Naive thymus-derived CD4-positive, alpha-beta T cell (primary cell): Measurements from ENCODE around the gene VAC14. TPM values are rescaled to one million over a fixed set of nuclear protein-coding genes. Genes with fewer than 3 reads are reported as not detected.
"Not testable (repeated sequence)": the region's sequence is repeated elsewhere in the genome, so short reads cannot be mapped to it uniquely, and the experiment has no call there.

Source experiments
- ATAC-seq: fragments of 150-1000 bp; cut with Tn5 transposase; 2 replicates; pipeline ENCODE4 v1.10.0; 2021; ENCODE audit warnings: mild to moderate bottlenecking, moderate library complexity
- CTCF ChIA-PET: fragments of 350-600 bp; sonication (Branson Sonifier 250); formaldehyde crosslinking; loops from one replicate; lab custom pipeline; 2021; ENCODE audit warnings: antibody characterized with exemption; lab: Charles Lee
- POLR2A ChIA-PET: fragments of 350-600 bp; sonication (Branson Sonifier 250); formaldehyde crosslinking; loops from one replicate; lab custom pipeline; 2021; ENCODE audit warnings: antibody characterized with exemption, inconsistent platforms; lab: Charles Lee
- DNase-seq, 9 donors: peaks; one replicate each; pipeline versions ENCODE4 v3.0.0 to v3.0.0-alpha.2; 2020 to 2022; ENCODE audit warnings: mixed read lengths in 1 of 9
- H3K27ac ChIP-seq: one replicate; pipeline ENCODE4 v1.7.0; 2013; ENCODE audit warnings: mild to moderate bottlenecking, low read depth, low read length, moderate library complexity
- H3K27me3 ChIP-seq, 2 donors: one replicate each; pipeline ENCODE4 v1.7.0; 2013; ENCODE audit warnings: low read length in 2 of 2, mild to moderate bottlenecking in 2 of 2, moderate library complexity in 2 of 2; ENCODE audit not compliant: control insufficient read depth in 2 of 2, insufficient read depth in 2 of 2
- H3K36me3 ChIP-seq, 3 experiments: 1 replicate in 2 of 3; 2 replicates in 1 of 3; pipeline ENCODE4 v1.7.0; 2013; ENCODE audit warnings: low read length in 3 of 3, mild to moderate bottlenecking in 3 of 3, moderate library complexity in 1 of 3; ENCODE audit not compliant: insufficient read depth in 3 of 3, control insufficient read depth in 2 of 3
- H3K4me1 ChIP-seq, 2 donors: one replicate each; pipeline ENCODE4 v1.7.0; 2013; ENCODE audit warnings: low read length in 2 of 2, mild to moderate bottlenecking in 2 of 2, moderate library complexity in 1 of 2; ENCODE audit not compliant: control insufficient read depth in 2 of 2, insufficient read depth in 2 of 2
- H3K4me3 ChIP-seq: 2 replicates; pipeline ENCODE4 v1.7.0; 2013; ENCODE audit warnings: mild to moderate bottlenecking, low read length
- H3K9me3 ChIP-seq, 3 experiments: 1 replicate in 2 of 3; 2 replicates in 1 of 3; pipeline ENCODE4 v1.7.0; 2013; ENCODE audit warnings: low read length in 3 of 3; ENCODE audit not compliant: control insufficient read depth in 2 of 3
- H3K27ac Mint-ChIP-seq, 9 donors: one replicate each; pipeline ENCODE4 v1.8.0; 2020 to 2022; ENCODE audit warnings: mixed read lengths in 9 of 9, mild to moderate bottlenecking in 8 of 9, moderate library complexity in 5 of 9, inconsistent platforms in 2 of 9
- H3K27me3 Mint-ChIP-seq, 5 donors: one replicate each; pipeline ENCODE4 v1.8.0; 2021 to 2022; ENCODE audit warnings: mixed read lengths in 5 of 5, mild to moderate bottlenecking in 1 of 5
- H3K36me3 Mint-ChIP-seq, 5 donors: one replicate each; pipeline ENCODE4 v1.8.0; 2020 to 2022; ENCODE audit warnings: mixed read lengths in 5 of 5, mild to moderate bottlenecking in 3 of 5, inconsistent platforms in 1 of 5
- H3K4me1 Mint-ChIP-seq, 7 donors: one replicate each; pipeline ENCODE4 v1.8.0; 2020 to 2022; ENCODE audit warnings: mixed read lengths in 7 of 7, mild to moderate bottlenecking in 3 of 7, inconsistent platforms in 1 of 7
- H3K4me3 Mint-ChIP-seq, 10 donors: one replicate each; pipeline ENCODE4 v1.8.0; 2020 to 2022; ENCODE audit warnings: mild to moderate bottlenecking in 10 of 10, mixed read lengths in 10 of 10, moderate library complexity in 6 of 10, inconsistent platforms in 2 of 10
- H3K9me3 Mint-ChIP-seq, 11 donors: one replicate each; pipeline ENCODE4 v1.8.0; 2020 to 2022; ENCODE audit warnings: mixed read lengths in 11 of 11, mild to moderate bottlenecking in 4 of 11, inconsistent platforms in 1 of 11, moderate library complexity in 1 of 11
- intact Hi-C, 2 donors: fragments of 100-400 bp; cut with micrococcal nuclease; formaldehyde crosslinking; loops; one replicate each; pipeline ENCODE4 v1.15.1; 2023
- polyA plus RNA-seq, 2 donors: library from polyadenylated mRNA; unstranded; fragments of 300-500 nt; fragmentation: Illumina TruSeq; gene quantifications; one replicate each; pipeline ENCODE4 v1.2.3, GENCODE V29; 2021
- total RNA-seq, 6 experiments: library from RNA in 5 of 6; stranded (reverse) in 5 of 6; gene quantifications; 1 replicate in 5 of 6; 2 replicates in 1 of 6; pipeline ENCODE4 v1.2.3 and lab custom pipeline; 2021 to 2026

The VAC14 gene
- total and polyA plus RNA-seq, 7 experiments from 2014 or later: 29.2 to 61.2 (median 45.9) TPM

GRCh38 chr16:70746040-70746707 is 54.8 kb downstream of the VAC14 start:
- H3K4me1 Mint-ChIP-seq: peaks cover 16 to 62% (median 20%) of the 10 kb centered on the region in 7 donors
- Histone ChIP-seq H3K4me3 (no peak overlapping the region), H3K36me3 (peaks cover 0 to 52% (median 0%) of the 10 kb centered on the region in 3 experiments), H3K9me3 (no peaks in the 10 kb centered on the region), H3K27ac (no peak overlapping the region), H3K27me3 (no peaks in the 10 kb centered on the region), H3K4me1 (peaks cover 0 to 13% of the 10 kb centered on the region in 2 donors)
- CTCF ChIA-PET: interaction anchor here (1.4 to 2.1 kb wide), 2 partner anchors 11 to 25 kb away, joined by 4 read pairs; no protein-coding TSS in a partner anchor
- ATAC-seq (peak; percentile 8), DNase-seq (no peak)
- H3K36me3 Mint-ChIP-seq: peaks cover 11 to 59% (median 23%) of the 10 kb centered on the region in 5 donors
- H3K27me3 Mint-ChIP-seq: no peaks in the 10 kb centered on the region
- peaks cover 0 to 4% (median 0%) of the 10 kb centered on the region in 11 donors for H3K9me3 Mint-ChIP-seq
- POLR2A ChIA-PET: interaction anchor here (1.3 to 1.6 kb wide), 2 partner anchors 9 to 11 kb away, joined by 5 to 11 read pairs; no protein-coding TSS in a partner anchor
- peak overlapping the region in 3 of 10 donors; percentile 20 to 57 (median 56) for H3K4me3 Mint-ChIP-seq
- H3K27ac Mint-ChIP-seq: peak overlapping the region in 8 of 9 donors; percentile 3 to 93 (median 84)
- intact Hi-C loops: no loop called here

- Mint-ChIP-seq H3K27ac (peak overlapping the region in 8 of 9 donors; percentile 3 to 92 (median 70)), H3K36me3 (peaks cover 11 to 63% (median 24%) of the 10 kb centered on the region in 5 donors), H3K4me1 (peaks cover 15 to 62% (median 25%) of the 10 kb centered on the region in 7 donors), H3K27me3 (no peaks in the 10 kb centered on the region), H3K9me3 (peaks cover 0 to 4% (median 0%) of the 10 kb centered on the region in 11 donors), H3K4me3 (no peak overlapping the region)
- H3K27ac ChIP-seq: no peak overlapping the region
- H3K27me3 ChIP-seq: no peaks in the 10 kb centered on the region
- POLR2A ChIA-PET: interaction anchor here (1.6 kb wide), 1 partner anchor 8 kb away, joined by 11 read pairs; no protein-coding TSS in a partner anchor
- peaks cover 0 to 50% (median 0%) of the 10 kb centered on the region in 3 experiments for H3K36me3 ChIP-seq
- no peak for ATAC-seq
- no peak for DNase-seq
- CTCF ChIA-PET: interaction anchor here (1.4 to 2.1 kb wide), 2 partner anchors 10 to 26 kb away, joined by 4 read pairs; no protein-coding TSS in a partner anchor
- no peak overlapping the region for H3K4me3 ChIP-seq
- intact Hi-C loops: no loop called here
- H3K9me3 ChIP-seq: no peaks in the 10 kb centered on the region
- peaks cover 0 to 13% of the 10 kb centered on the region in 2 donors for H3K4me1 ChIP-seq
Observed at GRCh38 chr16:70745536-70746025, 55.4 kb downstream of the VAC14 start.

GRCh38 chr16:70744366-70744765 is 56.6 kb downstream of the VAC14 start:
- peaks cover 11 to 59% (median 24%) of the 10 kb centered on the region in 5 donors for H3K36me3 Mint-ChIP-seq
- POLR2A ChIA-PET: no interaction called here
- DNase-seq: no peak
- H3K27ac ChIP-seq: no peak overlapping the region
- no peak for ATAC-seq
- no peak overlapping the region for H3K4me3 Mint-ChIP-seq
- intact Hi-C loops: no loop called here
- H3K9me3 Mint-ChIP-seq: peaks cover 0 to 4% (median 0%) of the 10 kb centered on the region in 11 donors
- peak overlapping the region in 3 of 9 donors; percentile 17 to 38 (median 19) for H3K27ac Mint-ChIP-seq
- H3K4me3 ChIP-seq: no peak overlapping the region
- CTCF ChIA-PET: interaction anchor here (0.6 kb wide), 1 partner anchor 25 kb away, joined by 3 read pairs; no protein-coding TSS in a partner anchor
- peaks cover 15 to 67% (median 29%) of the 10 kb centered on the region in 7 donors for H3K4me1 Mint-ChIP-seq
- no peaks in the 10 kb centered on the region for H3K9me3 ChIP-seq
- H3K27me3 Mint-ChIP-seq: no peaks in the 10 kb centered on the region
- H3K36me3 ChIP-seq: peaks cover 0 to 49% (median 0%) of the 10 kb centered on the region in 3 experiments
- H3K4me1 ChIP-seq: peaks cover 0 to 13% of the 10 kb centered on the region in 2 donors
- H3K27me3 ChIP-seq: no peaks in the 10 kb centered on the region

GRCh38 chr16:70743791-70744190 is 57.2 kb downstream of the VAC14 start:
- no peak for DNase-seq
- intact Hi-C loops: no loop called here
- H3K4me1 Mint-ChIP-seq: peaks cover 17 to 67% (median 35%) of the 10 kb centered on the region in 7 donors
- no peaks in the 10 kb centered on the region for H3K27me3 Mint-ChIP-seq
- no peaks in the 10 kb centered on the region for H3K27me3 ChIP-seq
- peak overlapping the region in 2 of 9 donors; percentile 43 to 63 for H3K27ac Mint-ChIP-seq
- ATAC-seq: no peak
- H3K27ac ChIP-seq: no peak overlapping the region
- H3K36me3 Mint-ChIP-seq: peaks cover 11 to 57% (median 26%) of the 10 kb centered on the region in 5 donors
- H3K9me3 ChIP-seq: no peaks in the 10 kb centered on the region
- H3K4me3 ChIP-seq: no peak overlapping the region
- H3K36me3 ChIP-seq: peaks cover 0 to 49% (median 0%) of the 10 kb centered on the region in 3 experiments
- peaks cover 0 to 4% (median 0%) of the 10 kb centered on the region in 11 donors for H3K9me3 Mint-ChIP-seq
- ChIA-PET CTCF (no interaction called here), POLR2A (no interaction called here)
- peaks cover 0 to 15% of the 10 kb centered on the region in 2 donors for H3K4me1 ChIP-seq
- H3K4me3 Mint-ChIP-seq: no peak overlapping the region

GRCh38 chr16:70742967-70743366 is 58.0 kb downstream of the VAC14 start:
- H3K36me3 Mint-ChIP-seq: peaks cover 11 to 52% (median 27%) of the 10 kb centered on the region in 5 donors
- ChIA-PET POLR2A (interaction anchor here (1.0 kb wide), 1 partner anchor 81 kb away, joined by 3 read pairs; no protein-coding TSS in a partner anchor), CTCF (interaction anchor here (0.6 kb wide), 1 partner anchor 60 kb away, joined by 4 read pairs; no protein-coding TSS in a partner anchor)
- H3K27me3 Mint-ChIP-seq, H3K9me3 ChIP-seq, H3K9me3 Mint-ChIP-seq, H3K27ac ChIP-seq, H3K4me3 ChIP-seq, H3K27me3 ChIP-seq, ATAC-seq, intact Hi-C loops, H3K4me3 Mint-ChIP-seq, DNase-seq: not testable (repeated sequence)
- H3K4me1 Mint-ChIP-seq: peaks cover 17 to 68% (median 40%) of the 10 kb centered on the region in 7 donors
- peaks cover 7 to 23% of the 10 kb centered on the region in 2 donors for H3K4me1 ChIP-seq
- peaks cover 0 to 49% (median 0%) of the 10 kb centered on the region in 3 experiments for H3K36me3 ChIP-seq
- peak overlapping the region in 5 of 9 donors; percentile 36 to 69 (median 52) for H3K27ac Mint-ChIP-seq

GRCh38 chr16:70741783-70742125 is 59.2 kb downstream of the VAC14 start:
- Mint-ChIP-seq H3K36me3 (peaks cover 11 to 45% (median 27%) of the 10 kb centered on the region in 5 donors), H3K9me3 (peaks cover 0 to 4% (median 0%) of the 10 kb centered on the region in 11 donors), H3K4me3 (peak overlapping the region in 1 of 10 donors; percentile 31), H3K4me1 (peaks cover 26 to 68% (median 40%) of the 10 kb centered on the region in 7 donors), H3K27me3 (no peaks in the 10 kb centered on the region), H3K27ac (peak overlapping the region in 7 of 9 donors; percentile 49 to 100 (median 98))
- ChIA-PET CTCF (interaction anchor here (0.8 kb wide), 1 partner anchor 9 kb away, joined by 3 read pairs; no protein-coding TSS in a partner anchor), POLR2A (interaction anchor here (1.2 to 6.9 kb wide), 2 partner anchors 9 to 23 kb away, joined by 5 to 59 read pairs; no protein-coding TSS in a partner anchor)
- no peaks in the 10 kb centered on the region for H3K9me3 ChIP-seq
- peaks cover 17 to 21% of the 10 kb centered on the region in 2 donors for H3K4me1 ChIP-seq
- H3K27ac ChIP-seq: no peak overlapping the region
- no peak for ATAC-seq
- no peak overlapping the region for H3K4me3 ChIP-seq
- H3K27me3 ChIP-seq: no peaks in the 10 kb centered on the region
- DNase-seq: no peak
- H3K36me3 ChIP-seq: peaks cover 0 to 49% (median 0%) of the 10 kb centered on the region in 3 experiments
- intact Hi-C loops: no loop called here
